HepG2 (cell line): Measurements from ENCODE around the gene KLHDC2. TPM values are rescaled to one million over a fixed set of nuclear protein-coding genes. Genes with fewer than 3 reads are reported as not detected.

Source experiments
- AKNA ChIP-seq: sonication (generic); formaldehyde crosslinking; IDR thresholded peaks from 2 replicates; pipeline ENCODE4 v1.4.0; 2020; ENCODE audit warnings: missing genetic modification reagents, borderline replicate concordance
- CEBPG ChIP-seq: IDR thresholded peaks from 2 replicates; pipeline ENCODE4 v1.6.1; 2016
- EP300 ChIP-seq, 3 experiments: sonication (generic) in 1 of 3; formaldehyde crosslinking in 1 of 3; IDR thresholded peaks; 2 replicates each; pipeline versions ENCODE4 v1.5.1 to v1.6.1; 2011 to 2020; ENCODE audit warnings: low read depth in 2 of 3, low read length in 2 of 3, borderline replicate concordance in 1 of 3, improper control_type of control experiment in 1 of 3, mild to moderate bottlenecking in 1 of 3, missing genetic modification reagents in 1 of 3, moderate library complexity in 1 of 3
- FOXA1 ChIP-seq, 2 experiments: fragments of 450-650 bp in 1 of 2; sonication (generic) in 1 of 2; formaldehyde crosslinking in 1 of 2; IDR thresholded peaks; 2 replicates each; pipeline versions ENCODE4 v1.4.0 to v1.6.1; 2016 to 2020; ENCODE audit warnings: missing genetic modification reagents in 1 of 2
- FOXO4 ChIP-seq: sonication (generic); formaldehyde crosslinking; conservative IDR thresholded peaks from 2 replicates; pipeline ENCODE4 v1.8.1; 2023; ENCODE audit warnings: missing genetic modification reagents
- KAT8 ChIP-seq: IDR thresholded peaks from 2 replicates; pipeline ENCODE4 v1.6.1; 2016; ENCODE audit warnings: missing genetic modification reagents, missing compliant biosample characterization
- KMT2B ChIP-seq: IDR thresholded peaks from 2 replicates; pipeline ENCODE4 v1.6.1; 2016; ENCODE audit warnings: missing genetic modification reagents, missing compliant biosample characterization
- MYC ChIP-seq: sonication (generic); formaldehyde crosslinking; IDR thresholded peaks from 2 replicates; pipeline ENCODE4 v1.9.0; 2021; ENCODE audit warnings: missing genetic modification reagents, borderline replicate concordance
- MYPOP ChIP-seq: sonication (generic); formaldehyde crosslinking; IDR thresholded peaks from 2 replicates; pipeline ENCODE4 v1.8.1; 2023; ENCODE audit warnings: mild to moderate bottlenecking, moderate library complexity, missing genetic modification reagents
- NBN ChIP-seq: fragments of 450-650 bp; conservative IDR thresholded peaks from 2 replicates; pipeline ENCODE4 v1.6.1; 2017
- NCOA1 ChIP-seq: sonication (generic); formaldehyde crosslinking; IDR thresholded peaks from 2 replicates; pipeline ENCODE4 v1.9.0; 2021; ENCODE audit warnings: missing genetic modification reagents
- ZBTB26 ChIP-seq: IDR thresholded peaks from 2 replicates; pipeline ENCODE4 v1.6.1; 2016; ENCODE audit warnings: missing compliant biosample characterization, missing genetic modification reagents, borderline replicate concordance
- ZFP36 ChIP-seq: fragments of 150-350 bp; IDR thresholded peaks from 2 replicates; pipeline ENCODE4 v1.6.1; 2018; ENCODE audit warnings: borderline replicate concordance, low read length, low read depth; ENCODE audit not compliant: partially characterized antibody
- ZNF143 ChIP-seq: sonication (generic); formaldehyde crosslinking; IDR thresholded peaks from 2 replicates; pipeline ENCODE4 v1.4.0; 2020; ENCODE audit warnings: missing genetic modification reagents
- ZNF512B ChIP-seq: sonication (generic); formaldehyde crosslinking; IDR thresholded peaks from 2 replicates; pipeline ENCODE4 v1.5.1; 2020; ENCODE audit warnings: missing genetic modification reagents, mild to moderate bottlenecking, borderline replicate concordance
- ZNF556 ChIP-seq: sonication (generic); formaldehyde crosslinking; IDR thresholded peaks from 2 replicates; pipeline ENCODE4 v1.4.0; 2020; ENCODE audit warnings: mild to moderate bottlenecking, missing genetic modification reagents, borderline replicate concordance
- ZNF598 ChIP-seq: sonication (generic); formaldehyde crosslinking; IDR thresholded peaks from 2 replicates; pipeline ENCODE4 v1.5.1; 2020; ENCODE audit warnings: mild to moderate bottlenecking, missing genetic modification reagents, borderline replicate concordance
- polyA plus RNA-seq, 8 experiments: library from polyadenylated mRNA; depleted of rRNA in 3 of 8; stranded (reverse) in 7 of 8; unstranded in 1 of 8; fragments of >200 nt; fragmentation: Illumina TruSeq in 4 of 8; extraction: Trizol in 4 of 8; gene quantifications; 2 replicates each; pipeline versions ENCODE4 v1.2.1 to v1.2.3, GENCODE V29; 2011 to 2016; ENCODE audit warnings: low read depth in 4 of 8, missing spikeins in 1 of 8, mixed read lengths in 1 of 8; ENCODE audit not compliant: insufficient read depth in 1 of 8
- total RNA-seq, 5 experiments: library from RNA; depleted of rRNA; stranded (reverse); fragments of >200 nt; fragmentation: Illumina TruSeq; extraction: Trizol; gene quantifications; 2 replicates each; pipeline ENCODE4 v1.2.3, GENCODE V29; 2016; ENCODE audit warnings: low read depth in 1 of 5

Gene KLHDC2
- total and polyA plus RNA-seq, 2 of the 13 experiments (the other 11 are each of a cell fraction or from before 2014, with no cell fraction given) = 95.5 to 170 TPM

GRCh38 chr14:49761839-49762551 lies 6.0 kb upstream of the KLHDC2 start (continued):
- TF ChIP-seq MYPOP = no peak
- no peak for TF ChIP-seq KAT8 (CRISPR knock-in tag)
- no peak for TF ChIP-seq AKNA
- peak in 1 of 2 experiments; percentile 49; a peak in 1 of 4 replicates for TF ChIP-seq EP300 (IDR thresholded peaks at IDR 0.05; ENCODE audit: low read depth in 2 of 2, low read length in 2 of 2)
- TF ChIP-seq EP300 (CRISPR knock-in tag; IDR thresholded peaks at IDR 0.05; ENCODE audit: borderline replicate concordance) = no peak
- TF ChIP-seq ZBTB26 (CRISPR knock-in tag) = no peak
- TF ChIP-seq ZNF598 = no peak
- TF ChIP-seq FOXA1 (IDR thresholded peaks at IDR 0.05) = no peak
- peak; percentile 69 for TF ChIP-seq FOXA1 (CRISPR knock-in tag; IDR thresholded peaks at IDR 0.05)
- TF ChIP-seq CEBPG (CRISPR knock-in tag) = peak; percentile 55; the same call in 1 of the 2 replicates
- TF ChIP-seq KMT2B = no peak
- no peak for TF ChIP-seq ZNF556 (CRISPR knock-in tag)
- TF ChIP-seq NCOA1 (CRISPR knock-in tag) = no peak
- TF ChIP-seq MYC (CRISPR knock-in tag) = no peak
- TF ChIP-seq NBN = no peak
- TF ChIP-seq ZFP36 = no peak
- no peak for TF ChIP-seq ZNF512B (CRISPR knock-in tag)
- no peak for TF ChIP-seq ZNF143
- TF ChIP-seq FOXO4 = no peak
